Suprapubic skin (tissue), 3 donors: ENCODE data around the gene RXFP4.

ENCODE experiments used
- CTCF ChIP-seq, 2 donors: fragments of 200-600 bp in 1 of 2; fragments of 450-650 bp in 1 of 2; sonication (generic) in 1 of 2; IDR thresholded peaks; one replicate each; pipeline ENCODE4 v1.5.1; 2016 to 2019; ENCODE audit warnings: antibody characterized with exemption in 2 of 2, mild to moderate bottlenecking in 1 of 2, moderate library complexity in 1 of 2
- EP300 ChIP-seq: sonication (generic); formaldehyde crosslinking; IDR thresholded peaks from one replicate; pipeline ENCODE4 v1.6.1; 2017; ENCODE audit warnings: antibody characterized with exemption

- no peak for TF ChIP-seq CTCF (IDR thresholded peaks at IDR 0.05)
- no peak for TF ChIP-seq EP300
Observed at GRCh38 chr1:155911156-155912055, 30.0 kb upstream of the RXFP4 start, which contains the start of gene RIT1.
